Body of pancreas (tissue), 4 donors: ENCODE data around the gene SGMS2. TPM values are rescaled to one million over a fixed set of nuclear protein-coding genes. Genes with fewer than 3 reads are reported as not detected.

ENCODE experiments used
- ATAC-seq: fragments of 150-250 bp; one replicate; pipeline ENCODE4 v1.9.1; 2016
- DNase-seq, 4 donors: peaks; one replicate each; pipeline ENCODE4 v3.0.0-alpha.2; 2019
- H3K27ac ChIP-seq, 4 donors: fragments of 200-600 bp; sonication (generic); 1 replicate in 3 of 4; 2 replicates in 1 of 4; pipeline versions ENCODE4 v1.5.1 to v1.6.1; 2016 to 2019; ENCODE audit warnings: mild to moderate bottlenecking in 1 of 4, mixed read lengths in 1 of 4, moderate library complexity in 1 of 4
- H3K27me3 ChIP-seq, 2 donors: fragments of 200-600 bp; sonication (generic); one replicate each; pipeline ENCODE4 v1.6.0; 2016; ENCODE audit warnings: mild to moderate bottlenecking in 1 of 2
- H3K36me3 ChIP-seq, 2 donors: fragments of 200-600 bp; sonication (generic); replicated peaks in 1 of 2; 2 replicates each; pipeline ENCODE4 v1.5.1; 2016; ENCODE audit warnings: low read depth in 2 of 2; ENCODE audit not compliant: insufficient read depth in 1 of 2
- H3K4me1 ChIP-seq: fragments of 200-600 bp; sonication (generic); one replicate; pipeline ENCODE4 v1.6.0; 2016
- H3K4me3 ChIP-seq, 2 donors: fragments of 200-600 bp; sonication (generic); 1 replicate in 1 of 2; 2 replicates in 1 of 2; pipeline ENCODE4 v1.5.1; 2016 to 2019
- H3K9me3 ChIP-seq, 3 donors: fragments of 200-600 bp; sonication (generic); 1 replicate in 2 of 3; 2 replicates in 1 of 3; pipeline ENCODE4 v1.5.1; 2016
- CTCF ChIP-seq, 7 experiments: fragments of 450-650 bp in 4 of 7; fragments of 200-600 bp in 3 of 7; sonication (generic) in 3 of 7; IDR thresholded peaks; one replicate each; pipeline ENCODE4 v1.5.1; 2016 to 2019; ENCODE audit warnings: antibody characterized with exemption in 7 of 7
- POLR2A ChIP-seq, 3 donors: fragments of 450-650 bp; IDR thresholded peaks; one replicate each; pipeline ENCODE4 v1.6.1; 2016; ENCODE audit warnings: antibody characterized with exemption in 3 of 3, mild to moderate bottlenecking in 2 of 3
- WGBS, 2 donors: methylation state at CpG; one replicate each; pipeline ENCODE4 v1.1.5; 2017; 5-methylcytosine and 5-hydroxymethylcytosine counted together
- intact Hi-C: fragments of 100-400 bp; cut with DNase I; formaldehyde crosslinking; loops from one replicate; pipeline ENCODE4 v1.15.1; 2023
- total RNA-seq, 2 donors: library from RNA; depleted of rRNA; stranded (reverse); fragments of >200 nt; gene quantifications; one replicate each; pipeline ENCODE4 v1.1.0, GENCODE V29; 2016

The SGMS2 gene
- total RNA-seq, 2 donors from 2014 or later, result 32.2 to 36.9 TPM

GRCh38 chr4:107913283-107913899, 88.7 kb downstream of the SGMS2 start:
- Histone ChIP-seq H3K27ac (no peak overlapping the region), H3K27me3 (no peaks in the 10 kb centered on the region), H3K4me1 (no peaks in the 10 kb centered on the region), H3K36me3 (no peaks in the 10 kb centered on the region), H3K9me3 (no peaks in the 10 kb centered on the region), H3K4me3 (no peak overlapping the region)
- peak; percentile 87 for ATAC-seq
- DNase-seq, result peak; percentile 17 to 61 (median 38)
- 15 to 18% methylated on average over 2 of the region's 2 CpGs for WGBS, 2 donors
- intact Hi-C loops, result no loop called here
- TF ChIP-seq POLR2A (IDR thresholded peaks at IDR 0.05), result no peak
- peak; percentile 27 to 94 (median 82) for TF ChIP-seq CTCF (IDR thresholded peaks at IDR 0.05)

GRCh38 chr4:107915220-107915619, 90.5 kb downstream of the SGMS2 start:
- no peak for DNase-seq
- TF ChIP-seq CTCF (IDR thresholded peaks at IDR 0.05), result no peak
- no peak for TF ChIP-seq POLR2A (IDR thresholded peaks at IDR 0.05)
- H3K27me3 ChIP-seq, result no peaks in the 10 kb centered on the region
- no peak overlapping the region for H3K27ac ChIP-seq
- no peaks in the 10 kb centered on the region for H3K9me3 ChIP-seq
- no peak for ATAC-seq
- H3K36me3 ChIP-seq, result no peaks in the 10 kb centered on the region
- WGBS, 2 donors, result 79 to 80% methylated on average over 1 of the region's 1 CpG
- no peak overlapping the region for H3K4me3 ChIP-seq
- intact Hi-C loops, result loop anchor here (5.0 kb wide), 1 partner anchor 158 kb away; no protein-coding TSS in a partner anchor
- no peaks in the 10 kb centered on the region for H3K4me1 ChIP-seq

GRCh38 chr4:107916623-107917022, 91.9 kb downstream of the SGMS2 start:
- H3K9me3 ChIP-seq, result no peaks in the 10 kb centered on the region
- no peak overlapping the region for H3K4me3 ChIP-seq
- H3K4me1 ChIP-seq, result no peaks in the 10 kb centered on the region
- H3K36me3 ChIP-seq, result no peaks in the 10 kb centered on the region
- no peaks in the 10 kb centered on the region for H3K27me3 ChIP-seq
- DNase-seq (no peak), ATAC-seq (no peak)
- TF ChIP-seq CTCF (IDR thresholded peaks at IDR 0.05), result no peak
- no peak for TF ChIP-seq POLR2A (IDR thresholded peaks at IDR 0.05)
- H3K27ac ChIP-seq, result no peak overlapping the region
- intact Hi-C loops, result loop anchor here (5.0 kb wide), 1 partner anchor 159 kb away; no protein-coding TSS in a partner anchor

- no peak for TF ChIP-seq POLR2A (IDR thresholded peaks at IDR 0.05)
- no peak for TF ChIP-seq CTCF (IDR thresholded peaks at IDR 0.05)
- H3K4me1 ChIP-seq, result no peaks in the 10 kb centered on the region
- H3K27me3 ChIP-seq, result no peaks in the 10 kb centered on the region
- no peaks in the 10 kb centered on the region for H3K36me3 ChIP-seq
- no peak for DNase-seq
- no peak for ATAC-seq
- H3K9me3 ChIP-seq, result no peaks in the 10 kb centered on the region
- no peak overlapping the region for H3K27ac ChIP-seq
- 95 to 96% methylated on average over 2 of the region's 2 CpGs for WGBS, 2 donors
- intact Hi-C loops, result loop anchor here (5.0 kb wide), 1 partner anchor 160 kb away; no protein-coding TSS in a partner anchor
- no peak overlapping the region for H3K4me3 ChIP-seq
Measured at GRCh38 chr4:107917500-107917899, 92.8 kb downstream of the SGMS2 start.
